DOHH2 (cell line): ENCODE results near the gene C1QL3.

Experiments used
- CTCF ChIP-seq: fragments of 200-600 bp; sonication (generic); IDR thresholded peaks from one replicate; pipeline ENCODE4 v1.5.1; 2014; ENCODE audit warnings: antibody characterized with exemption, mild to moderate bottlenecking, low read depth, low read length; ENCODE audit not compliant: poor library complexity, severe bottlenecking
- EZH2phosphoT487 ChIP-seq: fragments of 200-600 bp; sonication (generic); IDR thresholded peaks from 2 replicates; pipeline ENCODE4 v1.6.1; 2017; ENCODE audit warnings: borderline replicate concordance, mild to moderate bottlenecking, antibody characterized with exemption, low read length, moderate library complexity, mixed read lengths

- TF ChIP-seq CTCF, result no peak
- TF ChIP-seq EZH2phosphoT487, result no peak
Observed at GRCh38 chr10:16470747-16471146, 50.9 kb downstream of the C1QL3 start.
